OCI-LY3 (cell line): ENCODE data around the gene SMAD4.

Experiments used
- CTCF ChIP-seq: fragments of 200-600, 300-600 bp; sonication (generic); IDR thresholded peaks from 2 replicates; pipeline ENCODE4 v1.5.1; 2014; ENCODE audit warnings: antibody characterized with exemption, low read length, low read depth
- EZH2phosphoT487 ChIP-seq: fragments of 200-600 bp; shearing (Covaris generic); IDR thresholded peaks from 2 replicates; pipeline ENCODE4 v1.6.1; 2018; ENCODE audit warnings: antibody characterized with exemption, mixed run types, low read depth

GRCh38 chr18:51123481-51123880 is 93.5 kb downstream of the SMAD4 start:
- no peak for TF ChIP-seq CTCF
- no peak for TF ChIP-seq EZH2phosphoT487
